Nephron (organoid): ENCODE results near the gene LRFN2.

ENCODE experiments used
- H3K27ac Mint-ChIP-seq, 3 experiments: 2 replicates each; pipeline ENCODE4 v1.8.0; 2020; ENCODE audit warnings: mixed read lengths in 3 of 3, mild to moderate bottlenecking in 2 of 3, moderate library complexity in 1 of 3
- H3K27me3 Mint-ChIP-seq: 2 replicates; pipeline ENCODE4 v1.8.0; 2021; ENCODE audit warnings: low read depth, mild to moderate bottlenecking, moderate library complexity, mixed read lengths
- H3K36me3 Mint-ChIP-seq: 2 replicates; pipeline ENCODE4 v1.8.0; 2020; ENCODE audit warnings: low read depth, mixed read lengths
- H3K4me1 Mint-ChIP-seq: 2 replicates; pipeline ENCODE4 v1.8.0; 2020; ENCODE audit warnings: mixed read lengths
- H3K4me3 Mint-ChIP-seq, 3 experiments: 2 replicates each; pipeline ENCODE4 v1.8.0; 2020; ENCODE audit warnings: mild to moderate bottlenecking in 3 of 3, mixed read lengths in 3 of 3, moderate library complexity in 2 of 3
- H3K9me3 Mint-ChIP-seq: 2 replicates; pipeline ENCODE4 v1.8.0; 2020; ENCODE audit warnings: mixed read lengths
- CTCF ChIP-seq, 3 experiments: fragments of 200-600 bp; sonication (generic); IDR thresholded peaks; one replicate each; pipeline ENCODE4 v1.5.0; 2021; ENCODE audit warnings: antibody characterized with exemption in 3 of 3; ENCODE audit not compliant: unreplicated experiment in 3 of 3

LRFN2 gene

GRCh38 chr6:40473026-40473425 is 114.1 kb downstream of the LRFN2 start:
- no peak overlapping the region for H3K4me3 Mint-ChIP-seq
- peaks cover 9% of the 10 kb centered on the region for H3K4me1 Mint-ChIP-seq
- no peak for TF ChIP-seq CTCF (IDR thresholded peaks at IDR 0.05; ENCODE audit: unreplicated experiment in 3 of 3)
- no peaks in the 10 kb centered on the region for H3K9me3 Mint-ChIP-seq
- H3K27me3 Mint-ChIP-seq, result peaks cover 32% of the 10 kb centered on the region
- no peak overlapping the region for H3K27ac Mint-ChIP-seq
- H3K36me3 Mint-ChIP-seq, result no peaks in the 10 kb centered on the region

- Mint-ChIP-seq H3K36me3 (no peaks in the 10 kb centered on the region), H3K27ac (no peak overlapping the region), H3K9me3 (peaks cover under 1% of the 10 kb centered on the region)
Measured at GRCh38 chr6:40472353-40472752, 114.8 kb downstream of the LRFN2 start.

GRCh38 chr6:40471243-40471642 is 115.9 kb downstream of the LRFN2 start:
- peaks cover 19% of the 10 kb centered on the region for H3K27me3 Mint-ChIP-seq

More at GRCh38 chr6:40472353-40472752, 114.8 kb downstream of the LRFN2 start:
- TF ChIP-seq CTCF (IDR thresholded peaks at IDR 0.05; ENCODE audit: unreplicated experiment in 3 of 3), result no peak
- Mint-ChIP-seq H3K4me1 (peaks cover 9% of the 10 kb centered on the region), H3K27me3 (peaks cover 27% of the 10 kb centered on the region), H3K4me3 (no peak overlapping the region)

GRCh38 chr6:40469323-40469722 is 117.8 kb downstream of the LRFN2 start:
- Mint-ChIP-seq H3K4me3 (no peak overlapping the region), H3K4me1 (peaks cover 9% of the 10 kb centered on the region), H3K9me3 (peaks cover 9% of the 10 kb centered on the region), H3K36me3 (no peaks in the 10 kb centered on the region), H3K27me3 (peaks cover 23% of the 10 kb centered on the region), H3K27ac (no peak overlapping the region)
- TF ChIP-seq CTCF (IDR thresholded peaks at IDR 0.05; ENCODE audit: unreplicated experiment in 3 of 3), result no peak

More at GRCh38 chr6:40471243-40471642, 115.9 kb downstream of the LRFN2 start:
- Mint-ChIP-seq H3K4me1 (peaks cover 9% of the 10 kb centered on the region), H3K27ac (no peak overlapping the region), H3K36me3 (no peaks in the 10 kb centered on the region), H3K4me3 (no peak overlapping the region), H3K9me3 (peaks cover 3% of the 10 kb centered on the region)
- TF ChIP-seq CTCF (IDR thresholded peaks at IDR 0.05; ENCODE audit: unreplicated experiment in 3 of 3), result no peak

GRCh38 chr6:40466986-40467539 is 120.1 kb downstream of the LRFN2 start:
- no peaks in the 10 kb centered on the region for H3K4me1 Mint-ChIP-seq
- H3K27ac Mint-ChIP-seq, result no peak overlapping the region
- no peak for TF ChIP-seq CTCF (IDR thresholded peaks at IDR 0.05; ENCODE audit: unreplicated experiment in 3 of 3)
- H3K36me3 Mint-ChIP-seq, result no peaks in the 10 kb centered on the region
- H3K9me3 Mint-ChIP-seq, result peaks cover 9% of the 10 kb centered on the region
- H3K27me3 Mint-ChIP-seq, result peaks cover 15% of the 10 kb centered on the region
- no peak overlapping the region for H3K4me3 Mint-ChIP-seq

- H3K9me3 Mint-ChIP-seq, result peaks cover 6% of the 10 kb centered on the region
- no peaks in the 10 kb centered on the region for H3K36me3 Mint-ChIP-seq
- H3K27me3 Mint-ChIP-seq, result peaks cover 4% of the 10 kb centered on the region
- TF ChIP-seq CTCF (IDR thresholded peaks at IDR 0.05; ENCODE audit: unreplicated experiment in 3 of 3), result no peak
- H3K4me3 Mint-ChIP-seq, result no peak overlapping the region
- no peak overlapping the region for H3K27ac Mint-ChIP-seq
- H3K4me1 Mint-ChIP-seq, result no peaks in the 10 kb centered on the region
Measured at GRCh38 chr6:40461643-40462042, 125.5 kb downstream of the LRFN2 start.
